K562 (cell line): Measurements from ENCODE around the gene CACTIN.
"Not testable (repeated sequence)": the region's sequence is repeated elsewhere in the genome, so short reads cannot be mapped to it uniquely, and the experiment has no call there.

ENCODE experiments used
- NFE2 ChIP-seq: IDR thresholded peaks from 2 replicates; pipeline ENCODE4 v1.6.1; 2014; ENCODE audit warnings: antibody characterized with exemption, low read depth
- PREB ChIP-seq: sonication (generic); formaldehyde crosslinking; IDR thresholded peaks from 2 replicates; pipeline ENCODE4 v1.8.1; 2023; ENCODE audit warnings: mild to moderate bottlenecking, missing genetic modification reagents
- SP1 ChIP-seq: sonication (generic); formaldehyde crosslinking; IDR thresholded peaks from 2 replicates; pipeline ENCODE4 v1.8.1; 2022; ENCODE audit warnings: mild to moderate bottlenecking, missing genetic modification reagents
- USF2 ChIP-seq: sonication (generic); formaldehyde crosslinking; IDR thresholded peaks from 2 replicates; pipeline ENCODE4 v1.5.0; 2020; ENCODE audit warnings: missing genetic modification reagents
- ZNF232 ChIP-seq: sonication (generic); formaldehyde crosslinking; IDR thresholded peaks from 2 replicates; pipeline ENCODE4 v1.8.0; 2022; ENCODE audit warnings: mild to moderate bottlenecking, missing genetic modification reagents

GRCh38 chr19:3628766-3629165 lies 2.2 kb upstream of the CACTIN start:
- not testable (repeated sequence) for TF ChIP-seq PREB (CRISPR knock-in tag); NFE2; SP1; ZNF232 (CRISPR knock-in tag); USF2
